8988T (cell line): ENCODE measurements around the gene FRMPD4.

Source experiments
- DNase-seq: peaks from one replicate; pipeline ENCODE4 v3.0.0; 2011

The FRMPD4 gene

DNA sequence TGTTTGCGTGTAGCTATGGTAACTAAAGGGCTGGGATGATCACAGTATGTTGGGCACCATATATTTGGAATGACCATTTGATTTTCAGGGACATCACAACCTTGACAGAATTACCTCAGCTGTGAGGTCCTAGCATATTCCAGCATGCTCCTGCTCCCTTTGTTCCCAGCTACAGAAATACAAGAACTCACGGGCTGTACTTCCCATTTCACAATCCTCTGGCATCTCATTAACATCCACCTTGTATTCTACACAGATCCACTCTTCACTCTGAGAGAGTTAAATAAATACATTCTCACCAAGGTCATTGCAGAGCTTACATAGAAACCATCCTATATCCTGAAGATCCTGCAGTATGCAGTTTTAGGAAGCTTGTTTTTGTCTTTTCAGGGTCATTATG, 169.7 kb downstream of the FRMPD4 start:
- no peak for DNase-seq

DNA sequence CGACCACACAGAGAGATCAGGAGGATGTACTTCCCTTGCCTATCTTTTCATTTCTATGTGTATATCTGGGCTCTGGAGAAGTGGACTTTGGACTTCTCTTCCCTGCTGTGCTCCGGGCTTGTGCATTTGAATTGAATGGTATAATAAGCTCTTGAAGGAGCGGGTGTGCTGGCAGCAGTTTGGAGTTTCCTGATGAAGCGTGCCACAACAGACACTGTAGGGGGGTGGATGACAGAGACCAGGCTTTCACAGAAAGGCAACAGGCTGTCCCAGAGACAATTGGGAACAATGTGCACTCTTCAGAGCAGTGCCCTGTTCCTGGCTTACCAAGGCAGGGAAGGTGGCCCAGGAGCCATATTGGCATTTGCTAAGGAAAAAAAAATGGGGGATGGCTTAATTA, 170.1 kb downstream of the FRMPD4 start:
- no peak for DNase-seq

DNA sequence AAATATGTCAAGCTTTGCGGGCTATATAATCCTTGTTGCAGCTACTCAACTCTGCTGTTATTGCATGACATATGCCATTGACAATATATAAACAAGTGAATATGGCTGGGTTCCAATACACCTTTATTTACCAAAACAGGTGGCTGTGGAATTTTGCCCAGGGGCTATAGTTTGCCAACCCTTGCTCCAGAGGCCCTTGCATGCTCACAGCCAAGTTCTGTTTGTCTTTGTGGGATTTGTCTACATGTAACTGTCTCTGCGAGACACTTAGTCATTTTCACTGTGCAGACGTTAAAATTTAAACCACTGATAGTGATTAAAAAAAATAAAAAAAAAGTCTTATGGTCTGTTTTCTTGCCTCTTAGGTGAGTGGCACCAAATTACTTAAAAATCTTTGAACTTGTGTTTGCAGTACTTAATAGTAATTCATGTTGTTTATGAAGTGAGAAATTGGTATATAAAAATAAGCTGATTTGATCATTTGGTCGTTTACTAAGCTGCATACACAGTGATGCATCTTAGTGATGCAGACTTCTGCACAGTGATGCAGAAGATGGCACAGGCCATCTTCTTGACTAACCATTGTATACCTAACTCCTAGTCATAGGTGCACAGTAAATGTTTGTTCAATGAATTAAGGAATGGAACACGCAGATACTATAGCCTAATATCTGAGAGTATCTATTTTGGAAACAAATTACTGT, 170.9 kb downstream of the FRMPD4 start:
- no peak for DNase-seq

DNA sequence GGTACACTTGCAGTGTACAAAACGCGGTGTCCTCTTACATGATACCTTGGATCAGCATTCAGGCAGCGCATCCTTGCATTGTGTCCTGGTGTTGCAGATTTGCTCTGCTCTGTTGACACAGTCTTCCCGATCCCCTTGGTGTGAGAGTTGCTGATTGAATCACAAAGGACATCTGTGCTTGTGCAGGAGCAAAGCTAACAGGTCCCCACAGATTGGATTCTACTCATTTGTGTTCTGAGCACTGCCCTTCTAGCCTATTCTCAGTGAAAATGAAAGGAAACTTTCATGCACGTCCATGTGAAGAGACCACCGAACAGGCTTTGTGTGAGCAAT, 171.4 kb downstream of the FRMPD4 start:
- DNase-seq = no peak

DNA sequence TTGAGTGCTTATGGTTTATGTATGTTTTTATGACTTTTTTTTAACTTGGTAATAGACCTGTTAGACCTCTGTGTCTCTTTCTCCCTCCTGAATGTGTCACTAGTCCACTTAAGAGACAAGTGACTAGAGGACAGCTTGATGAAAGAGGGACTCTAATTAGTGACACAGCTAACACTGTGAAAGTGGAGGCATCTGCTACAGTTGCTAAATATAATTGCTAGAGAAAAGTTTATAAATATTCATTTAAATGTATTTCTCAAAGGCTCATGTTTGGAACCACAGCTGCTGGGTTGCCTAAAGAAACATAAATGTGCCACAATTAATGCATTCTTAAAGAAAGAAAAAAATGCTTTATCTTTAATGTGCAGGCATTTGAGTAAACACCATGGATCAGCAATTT, 176.4 kb downstream of the FRMPD4 start:
- no peak for DNase-seq

DNA sequence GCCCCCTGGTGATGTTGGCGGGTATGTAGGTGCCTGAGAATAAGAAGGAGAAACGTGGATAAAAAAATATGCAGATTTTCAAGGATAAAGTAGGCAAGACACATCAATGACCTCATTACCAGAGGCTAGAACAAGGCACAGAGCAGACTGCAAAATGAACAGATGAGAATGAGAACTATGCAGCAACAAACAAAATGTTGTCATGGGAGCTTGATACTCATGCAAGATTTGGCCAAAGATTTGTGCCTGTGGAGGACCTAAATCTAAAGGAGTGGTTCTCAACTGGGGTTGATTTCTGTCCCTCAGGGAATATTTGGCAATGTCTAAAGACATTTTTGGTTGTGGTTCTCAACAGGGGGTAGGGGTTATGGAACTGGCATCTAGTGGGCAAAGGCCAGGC, 177.3 kb downstream of the FRMPD4 start:
- no peak for DNase-seq

DNA sequence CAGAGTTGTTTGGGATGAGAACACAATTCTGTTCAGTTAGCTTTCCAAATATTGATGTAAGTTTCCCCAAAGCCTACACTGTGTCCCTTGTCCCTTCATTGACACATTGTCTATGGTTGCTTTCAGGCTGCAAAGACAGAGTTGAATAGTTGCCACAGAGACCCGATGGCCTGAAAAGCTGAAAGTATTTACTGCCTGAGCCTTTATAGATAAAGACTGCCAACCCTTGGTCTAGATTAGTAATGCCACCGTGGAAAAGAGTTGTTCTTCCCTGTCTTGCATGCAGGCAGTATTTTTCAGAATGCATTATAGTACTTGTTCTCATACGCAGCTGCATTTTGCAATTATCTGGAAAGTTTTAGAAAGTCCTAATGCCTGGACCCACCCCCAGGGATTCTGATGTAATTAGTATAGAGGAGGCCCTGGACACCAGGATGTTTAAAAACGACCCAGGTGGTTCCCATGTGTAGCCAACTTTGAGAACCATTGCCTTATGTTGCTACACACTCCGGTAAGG, 180.8 kb downstream of the FRMPD4 start:
- DNase-seq = no peak

DNA sequence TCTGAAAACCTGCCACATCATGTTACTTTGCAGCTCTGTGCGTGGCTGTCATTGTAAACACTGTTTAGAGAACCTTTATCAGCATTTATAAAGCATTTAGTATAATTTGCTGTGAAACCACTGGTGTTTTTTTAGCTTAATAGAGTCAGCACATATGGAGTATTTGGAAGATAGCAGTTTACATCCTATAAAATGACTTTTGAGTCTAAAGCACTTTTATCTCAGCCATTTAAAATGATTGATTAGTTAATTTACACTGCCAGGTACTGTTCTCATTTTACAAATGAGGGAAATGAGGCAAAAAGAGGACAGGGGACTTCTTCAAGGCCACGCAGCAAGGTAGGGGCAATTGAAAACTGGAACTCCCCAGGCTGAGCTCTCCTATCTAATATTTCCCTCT, 181.7 kb downstream of the FRMPD4 start:
- DNase-seq = no peak

DNA sequence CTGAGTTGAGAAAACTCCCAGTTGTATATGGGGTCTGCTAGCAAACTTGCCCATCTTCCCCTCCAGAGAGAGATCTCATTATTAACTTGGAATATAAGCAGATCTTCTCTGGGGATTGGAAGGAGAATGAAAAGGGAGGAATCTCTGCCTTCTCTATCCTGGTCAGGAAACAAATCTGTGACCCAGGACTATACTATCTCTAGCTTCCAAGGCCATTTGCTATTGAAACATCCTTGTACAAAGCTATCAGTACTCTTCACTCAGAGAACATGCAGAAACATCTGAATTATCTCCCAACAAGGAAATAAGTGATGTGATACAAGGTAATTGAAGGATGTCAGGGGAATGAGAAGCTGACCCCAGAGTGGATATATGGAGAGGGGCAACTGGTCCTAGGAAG, 183.8 kb downstream of the FRMPD4 start:
- no peak for DNase-seq

DNA sequence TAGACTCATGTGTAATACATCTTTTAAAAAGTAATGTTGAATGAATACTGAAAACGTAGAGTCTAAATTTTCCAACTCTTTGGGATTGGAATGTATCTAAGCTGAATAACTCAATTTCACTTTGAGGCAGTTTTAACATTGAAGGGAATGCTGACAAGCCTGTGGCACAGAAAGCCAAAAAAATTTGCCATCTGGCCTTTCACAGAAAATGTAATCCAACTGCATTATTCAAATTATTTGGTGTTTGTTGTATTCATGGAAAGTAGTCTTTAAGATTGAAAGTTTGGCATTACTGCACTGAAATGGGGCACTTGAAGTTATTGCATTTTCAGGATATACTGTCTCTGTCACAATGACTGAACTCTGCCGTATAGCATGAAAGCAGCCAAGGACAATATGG, 186.9 kb downstream of the FRMPD4 start:
- DNase-seq = no peak

DNA sequence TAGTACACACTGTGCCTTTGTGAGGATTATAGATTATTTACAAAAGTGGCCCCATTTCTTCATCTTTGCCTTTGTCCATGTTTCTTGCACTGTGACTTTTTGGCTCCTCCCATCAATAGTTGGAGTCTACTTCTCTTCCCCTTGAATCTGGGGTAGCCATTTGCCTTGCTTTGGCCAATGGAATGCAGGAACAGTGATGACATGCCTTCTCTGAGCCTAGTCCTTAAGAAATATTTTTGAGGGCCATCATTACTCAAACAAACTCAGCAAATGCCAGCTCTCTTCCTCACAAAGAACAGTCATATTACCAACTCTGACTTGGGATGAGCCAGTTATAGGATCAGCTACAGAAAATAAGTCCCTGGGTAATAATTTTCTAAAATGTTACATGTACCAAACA, 189.6 kb downstream of the FRMPD4 start:
- DNase-seq = no peak

DNA sequence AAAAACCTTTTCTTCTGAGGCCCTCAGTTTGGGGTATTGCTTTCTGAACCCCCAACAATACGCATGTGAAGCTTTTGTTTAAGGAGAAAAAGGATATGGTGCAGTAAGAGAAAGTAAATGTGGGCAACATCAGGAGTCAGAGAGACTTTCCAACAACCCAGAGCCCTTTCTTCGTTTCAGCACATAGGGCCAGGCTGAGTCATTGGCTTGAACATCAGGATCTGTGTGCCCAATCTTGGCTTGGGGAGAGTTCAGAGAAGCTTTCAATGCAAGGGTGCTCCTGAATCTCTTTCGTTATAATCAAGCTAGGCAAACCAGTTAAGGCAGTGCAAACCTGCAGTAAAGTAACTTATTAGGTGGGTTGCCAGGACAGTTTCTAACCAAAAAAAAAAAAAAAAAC, 191.2 kb downstream of the FRMPD4 start:
- DNase-seq = no peak

DNA sequence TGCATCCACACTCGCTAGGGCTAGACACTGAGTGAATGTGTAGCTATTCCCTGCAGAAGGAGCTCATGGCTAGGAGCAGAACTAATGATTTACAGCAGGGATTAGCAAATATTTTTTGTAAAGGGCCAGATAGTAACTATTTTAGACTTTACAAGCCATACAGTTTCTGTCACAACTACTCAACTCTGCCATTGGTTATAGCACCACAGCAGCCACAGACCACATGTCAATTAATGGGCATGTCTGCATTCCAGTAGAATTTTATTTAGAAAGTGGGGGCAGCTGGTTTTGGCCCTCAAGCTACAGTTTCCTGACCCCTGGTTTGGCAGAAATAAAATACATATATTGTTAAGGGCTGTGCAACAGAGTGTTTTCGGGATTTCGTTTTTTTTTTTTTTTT, 192.6 kb downstream of the FRMPD4 start:
- no peak for DNase-seq

DNA sequence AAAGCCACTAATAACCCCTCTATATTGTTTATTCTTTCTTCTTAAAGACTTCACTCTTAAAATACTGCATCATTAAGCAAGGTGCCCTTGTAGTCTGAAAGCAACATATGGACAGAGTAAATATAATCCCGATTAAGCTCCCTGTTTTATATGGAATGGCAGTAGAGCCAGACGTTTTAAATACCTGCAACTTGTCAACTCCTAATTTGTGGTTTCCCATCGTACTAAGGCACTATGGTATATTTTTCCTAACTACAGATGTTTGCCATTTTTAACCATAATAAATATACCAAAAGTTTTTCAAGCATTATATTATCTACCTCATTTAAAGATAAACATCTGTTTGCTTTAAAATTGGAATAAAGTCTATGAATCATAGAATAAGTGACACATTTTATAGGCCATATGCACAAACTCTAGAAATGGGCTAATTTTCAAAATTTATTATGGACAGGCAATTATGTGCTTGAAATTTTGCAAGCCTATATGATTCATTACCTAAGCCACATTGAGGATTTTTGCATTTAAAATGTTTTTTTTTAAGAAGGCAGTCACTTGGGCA, 194.6 kb downstream of the FRMPD4 start:
- no peak for DNase-seq

DNA sequence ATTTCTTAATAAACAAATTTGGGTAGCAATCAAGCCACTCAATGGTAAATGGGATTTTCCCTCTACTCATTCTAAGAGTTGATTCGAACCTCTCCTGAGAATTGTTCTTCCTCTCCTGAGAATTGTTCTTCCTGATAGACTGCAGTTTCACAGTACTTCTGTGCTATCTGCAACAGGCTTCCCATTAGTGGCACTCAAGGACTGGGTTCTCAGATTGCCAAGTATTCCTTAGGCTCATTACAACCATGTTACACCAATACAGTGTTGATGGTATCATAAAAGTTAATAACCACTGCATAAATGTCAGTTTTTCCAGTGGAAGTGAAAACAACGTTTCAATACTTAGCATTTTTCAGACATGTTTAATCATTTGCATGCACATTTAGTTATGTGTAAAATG, 201.6 kb downstream of the FRMPD4 start:
- DNase-seq = no peak

DNA sequence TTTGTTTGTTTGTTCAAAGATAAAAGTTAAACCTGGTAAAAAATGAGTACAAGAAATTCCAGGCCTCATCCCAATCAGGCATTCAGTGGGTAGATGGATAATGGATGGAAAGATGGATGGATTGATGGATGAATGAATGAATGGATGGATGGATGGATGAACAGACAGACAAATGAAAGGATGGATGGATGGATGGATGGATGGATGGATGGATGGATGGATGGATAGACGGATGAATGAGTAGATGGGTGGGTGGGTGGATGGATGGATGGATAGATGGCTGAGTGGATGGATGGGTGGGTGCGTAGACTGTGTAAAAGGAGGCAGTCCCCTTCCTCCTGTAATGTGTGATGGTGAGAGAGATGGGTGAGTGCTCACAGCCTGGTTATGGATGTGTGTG, 206.7 kb downstream of the FRMPD4 start:
- DNase-seq = no peak

DNA sequence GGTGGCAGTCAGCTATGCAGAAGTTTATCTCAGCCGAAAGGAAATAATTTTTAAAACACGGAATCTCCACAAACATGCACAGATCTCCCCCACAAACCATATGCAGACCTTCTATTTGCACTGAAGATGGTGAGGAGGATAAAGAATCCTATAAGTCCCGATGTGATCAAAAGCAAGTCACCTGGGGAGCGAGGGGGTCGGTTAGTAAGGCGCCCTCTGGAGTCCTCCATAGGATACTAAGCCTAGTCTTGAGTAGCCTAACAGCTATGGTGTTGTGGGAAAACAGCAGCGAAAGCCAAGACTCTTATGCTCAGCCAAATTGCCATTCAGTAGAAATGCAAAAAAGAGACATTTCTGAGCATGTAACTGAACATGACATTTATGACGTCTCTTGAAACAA, 210.9 kb downstream of the FRMPD4 start:
- DNase-seq = no peak

DNA sequence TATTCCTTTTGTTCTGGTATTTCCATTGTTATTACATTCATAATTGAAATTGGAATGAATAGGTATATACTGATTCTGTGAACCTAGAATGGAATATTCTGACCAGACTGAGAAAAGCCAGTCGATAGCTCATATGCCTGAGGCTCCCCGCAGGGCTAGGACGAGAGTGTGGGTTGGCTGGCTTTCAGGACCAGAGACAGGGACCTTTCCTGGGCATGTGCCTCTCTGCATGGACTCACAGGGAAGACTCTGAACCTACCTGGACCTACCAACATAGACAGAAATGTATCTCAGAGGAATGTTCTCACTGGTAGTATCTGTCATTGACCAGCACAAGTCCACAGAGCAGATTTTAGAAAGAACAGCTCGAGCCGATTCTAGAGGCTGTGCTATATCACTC, 214.6 kb downstream of the FRMPD4 start:
- no peak for DNase-seq

DNA sequence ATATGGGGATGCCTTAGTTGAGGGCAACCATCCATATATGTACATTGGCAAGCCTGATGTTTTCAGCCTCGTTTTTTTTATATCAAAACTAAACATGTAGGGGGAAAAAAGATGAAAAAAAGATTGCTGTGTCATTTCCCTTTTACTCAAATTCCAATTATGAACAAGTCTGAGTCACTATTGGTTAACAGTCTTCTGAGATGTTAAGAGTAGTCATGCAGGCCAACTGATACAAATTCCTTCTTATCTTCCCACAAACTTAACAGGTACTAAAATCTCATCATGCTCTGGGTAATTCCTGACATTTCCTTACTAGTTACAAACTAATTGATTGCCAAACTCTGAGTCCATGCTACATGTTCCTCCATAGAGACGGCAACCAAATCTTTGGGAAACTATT, 222.1 kb downstream of the FRMPD4 start:
- no peak for DNase-seq

DNA sequence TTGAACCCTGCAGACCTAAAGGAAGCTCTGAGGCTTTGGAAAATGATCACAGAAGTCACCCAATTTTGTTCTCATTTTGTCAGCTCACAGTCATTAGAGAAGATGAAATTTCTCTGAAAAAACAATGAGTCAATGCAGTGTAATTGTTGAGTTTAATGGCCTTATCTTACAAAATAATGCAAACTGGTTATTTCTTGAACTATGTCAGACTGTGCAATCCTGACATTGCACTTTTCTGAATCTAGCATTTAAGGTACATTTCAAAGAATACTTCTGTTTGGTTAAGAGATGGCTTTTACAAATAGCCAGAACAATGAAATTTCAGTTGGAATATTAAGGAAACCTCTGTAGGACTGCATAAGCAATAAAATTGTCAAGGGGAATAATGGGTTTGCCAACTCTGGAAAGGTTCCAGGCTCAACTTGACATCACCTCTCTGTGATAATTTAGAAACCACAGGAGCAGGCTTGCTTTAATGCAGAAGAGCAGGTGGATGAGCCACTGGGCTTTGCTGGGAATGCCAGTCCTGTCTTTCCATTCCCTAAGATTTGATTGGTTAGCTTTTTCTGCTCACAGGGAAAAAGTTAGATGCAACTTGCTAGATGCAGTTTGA, 222.8 kb downstream of the FRMPD4 start:
- DNase-seq = no peak

DNA sequence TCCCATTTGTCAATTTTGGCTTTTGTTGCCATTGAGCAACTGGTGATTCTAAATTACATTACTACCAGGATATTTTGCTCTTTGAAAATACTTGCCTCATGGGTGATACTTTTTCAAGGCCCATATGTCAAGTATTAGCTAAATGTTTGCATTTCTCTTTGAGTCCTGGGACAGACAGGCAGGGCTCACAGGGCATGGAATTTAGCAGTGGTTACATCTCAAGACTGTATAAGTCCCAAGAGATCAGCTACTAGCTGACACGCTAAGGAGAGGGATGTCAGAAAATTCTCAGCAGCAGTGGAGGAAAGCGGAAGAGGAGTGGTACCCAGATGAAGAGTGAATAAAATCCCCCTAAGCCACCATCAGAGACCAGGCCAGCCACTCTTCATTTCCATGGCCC, 224.9 kb downstream of the FRMPD4 start:
- no peak for DNase-seq

DNA sequence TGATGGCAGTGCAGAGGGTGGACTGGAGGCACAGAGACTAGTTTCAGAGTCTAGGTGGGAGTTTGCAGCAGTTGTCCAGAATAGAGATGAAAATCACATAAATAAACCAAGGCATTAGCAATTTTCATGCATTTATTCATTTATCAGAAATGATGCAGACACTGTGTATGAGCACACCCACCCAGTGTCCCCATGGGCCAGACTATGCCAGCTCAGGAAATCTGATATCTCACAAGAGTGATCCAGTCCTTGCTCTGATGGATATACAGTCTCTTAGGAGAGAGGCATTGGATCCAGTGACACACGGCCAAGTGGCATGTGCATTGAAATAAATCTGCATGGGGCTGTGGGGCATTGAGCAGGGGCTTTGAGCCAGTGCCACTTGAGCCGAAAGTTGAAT, 228.2 kb downstream of the FRMPD4 start:
- DNase-seq = no peak

DNA sequence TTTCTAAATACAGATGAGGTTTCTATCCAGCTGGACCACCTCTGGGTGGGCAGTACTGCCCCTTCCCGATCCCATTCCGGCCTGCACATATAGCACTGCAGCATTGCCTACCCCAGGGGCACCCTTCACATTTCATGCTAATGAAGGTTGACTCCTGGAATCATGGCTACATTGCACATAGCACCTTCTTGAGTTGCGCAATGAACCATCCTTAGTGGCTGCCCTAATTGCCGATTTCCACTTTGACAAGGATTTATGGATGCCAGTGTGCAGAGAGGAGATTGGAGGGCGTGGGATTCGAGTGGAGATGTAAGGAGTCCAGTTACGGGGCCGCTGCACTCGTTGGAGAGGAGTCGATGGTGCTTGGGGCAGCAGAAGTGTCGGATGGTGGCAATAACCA, 229.0 kb downstream of the FRMPD4 start:
- no peak for DNase-seq

DNA sequence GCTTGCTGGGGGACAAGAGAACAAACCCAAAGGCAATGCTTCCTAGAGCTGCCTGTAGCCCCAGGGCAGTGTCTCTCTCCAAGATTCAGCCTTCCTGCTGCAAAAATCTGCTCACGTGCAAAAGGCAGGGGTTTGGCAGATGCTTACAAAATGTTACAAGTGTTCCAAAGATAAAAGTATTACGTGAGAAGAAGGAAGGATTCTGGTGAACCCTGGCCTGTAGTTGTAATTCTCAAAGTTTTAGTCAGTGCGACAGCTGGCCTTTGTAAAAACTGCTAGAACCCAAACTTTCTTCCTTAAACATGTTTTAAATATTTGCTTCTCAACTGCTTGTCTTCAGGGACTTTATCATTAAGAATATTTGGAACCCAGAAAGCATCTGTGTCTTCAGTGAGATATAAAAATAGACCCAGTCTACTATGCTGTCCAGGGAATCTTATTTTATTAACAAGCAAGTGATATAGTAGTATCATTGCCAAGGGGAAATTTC, 232.3 kb downstream of the FRMPD4 start:
- no peak for DNase-seq

DNA sequence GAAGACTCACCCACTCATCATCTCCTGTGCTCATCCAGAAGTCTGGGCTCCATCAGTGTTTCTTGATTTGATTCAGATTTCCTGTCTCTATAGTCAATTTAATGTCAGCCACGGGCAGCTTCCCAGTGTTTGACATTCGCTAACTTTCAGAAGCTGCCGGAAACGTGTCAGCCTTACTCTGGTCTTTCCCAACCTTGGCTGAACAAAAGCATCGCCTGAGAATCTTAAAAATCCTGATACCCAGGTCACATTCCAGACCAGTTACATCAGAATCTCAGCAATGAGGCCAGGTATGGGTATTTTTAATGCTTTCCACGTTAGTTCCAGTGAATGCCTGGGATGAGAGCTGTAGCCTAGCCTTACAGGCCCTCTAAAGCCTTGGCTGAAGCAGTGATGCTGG, 233.8 kb downstream of the FRMPD4 start:
- no peak for DNase-seq
